AG04450 (cell line): ENCODE data around the gene FANCC. TPM values are rescaled to one million over a fixed set of nuclear protein-coding genes. Genes with fewer than 3 reads are reported as not detected.

ENCODE experiments used
- CTCF ChIA-PET: fragments of 300-600, 350-600 bp; formaldehyde crosslinking; extraction: SDS; loops from one replicate; lab custom pipeline; 2022; ENCODE audit warnings: antibody characterized with exemption, inconsistent platforms; lab: Charles Lee
- POLR2A ChIA-PET: fragments of 350-600 bp; formaldehyde crosslinking; extraction: SDS; loops from one replicate; lab custom pipeline; 2021; ENCODE audit warnings: antibody characterized with exemption, inconsistent platforms; lab: Yijun Ruan, JAX
- DNase-seq: peaks from one replicate; pipeline ENCODE4 v3.0.0-alpha.2; 2011; ENCODE audit warnings: low read depth, low spot score
- H3K27ac ChIP-seq: one replicate; pipeline ENCODE4 v1.5.1; 2012; ENCODE audit warnings: low read depth, low read length, control low read depth
- H3K27me3 ChIP-seq: one replicate; pipeline ENCODE4 v1.6.0; 2012; ENCODE audit warnings: low read length; ENCODE audit not compliant: control insufficient read depth, insufficient read depth
- H3K4me3 ChIP-seq: 2 replicates; pipeline ENCODE4 v1.5.1; 2011; ENCODE audit warnings: mild to moderate bottlenecking, low read depth, low read length, control low read depth
- H3K9me3 ChIP-seq: 2 replicates; pipeline ENCODE4 v1.5.1; 2012; ENCODE audit warnings: low read length; ENCODE audit not compliant: control insufficient read depth, insufficient read depth
- CTCF ChIP-seq: IDR thresholded peaks from 2 replicates; pipeline ENCODE4 v1.5.1; 2011; ENCODE audit warnings: low read depth, low read length, control low read depth, inconsistent platforms
- polyA plus RNA-seq: library from polyadenylated mRNA; depleted of rRNA; stranded (reverse); fragments of >200 nt; gene quantifications from 2 replicates; pipeline ENCODE4 v1.2.3, GENCODE V29; 2011

FANCC gene
- polyA plus RNA-seq, 1 experiment, result 10.8 TPM

- H3K9me3 ChIP-seq, result no peaks in the 10 kb centered on the region
- H3K27me3 ChIP-seq, result no peaks in the 10 kb centered on the region
- H3K4me3 ChIP-seq, result no peak overlapping the region
- no peak for DNase-seq
- no peak overlapping the region for H3K27ac ChIP-seq
- ChIA-PET POLR2A (no interaction called here), CTCF (interaction anchor here (0.6 to 9.0 kb wide), 27 partner anchors 9 to 459 kb away, joined by 3 to 238 read pairs (median 6); no protein-coding TSS in a partner anchor)
- TF ChIP-seq CTCF, result no peak
These were observed 190.8 kb downstream of the FANCC start for GRCh38 chr9:95126739-95127138.

GRCh38 chr9:95125652-95126051 lies 191.9 kb downstream of the FANCC start:
- no peaks in the 10 kb centered on the region for H3K27me3 ChIP-seq
- H3K27ac ChIP-seq, result no peak overlapping the region
- DNase-seq, result no peak
- no peak overlapping the region for H3K4me3 ChIP-seq
- no peaks in the 10 kb centered on the region for H3K9me3 ChIP-seq
- ChIA-PET CTCF (interaction anchor here (0.7 to 9.0 kb wide), 8 partner anchors 8 to 1092 kb away, joined by 3 to 238 read pairs (median 44); no protein-coding TSS in a partner anchor), POLR2A (no interaction called here)
- no peak for TF ChIP-seq CTCF

GRCh38 chr9:95124582-95125367 lies 192.7 kb downstream of the FANCC start:
- no peak overlapping the region for H3K27ac ChIP-seq
- CTCF ChIA-PET, result interaction anchor here (1.5 to 9.0 kb wide), 4 partner anchors 8 to 457 kb away, joined by 3 to 238 read pairs (median 112); no protein-coding TSS in a partner anchor
- POLR2A ChIA-PET, result no interaction called here
- H3K27me3 ChIP-seq, result no peaks in the 10 kb centered on the region
- no peak for DNase-seq
- no peaks in the 10 kb centered on the region for H3K9me3 ChIP-seq
- H3K4me3 ChIP-seq, result no peak overlapping the region
- no peak for TF ChIP-seq CTCF

- no peaks in the 10 kb centered on the region for H3K27me3 ChIP-seq
- no peak overlapping the region for H3K4me3 ChIP-seq
- no peak overlapping the region for H3K27ac ChIP-seq
- CTCF ChIA-PET, result interaction anchor here (2.6 kb wide), 1 partner anchor 10 kb away, joined by 14 read pairs; no protein-coding TSS in a partner anchor
- POLR2A ChIA-PET, result no interaction called here
- TF ChIP-seq CTCF, result no peak
- no peak for DNase-seq
- no peaks in the 10 kb centered on the region for H3K9me3 ChIP-seq
These were observed 196.6 kb downstream of the FANCC start for GRCh38 chr9:95120781-95121370.

- Histone ChIP-seq H3K4me3 (no peak overlapping the region), H3K27me3 (no peaks in the 10 kb centered on the region), H3K9me3 (no peaks in the 10 kb centered on the region), H3K27ac (no peak overlapping the region)
- DNase-seq, result no peak
- ChIA-PET CTCF (interaction anchor here (1.8 to 5.7 kb wide), 3 partner anchors 8 to 449 kb away, joined by 6 to 56 read pairs (median 10); no protein-coding TSS in a partner anchor), POLR2A (no interaction called here)
- no peak for TF ChIP-seq CTCF
These were observed 198.9 kb downstream of the FANCC start for GRCh38 chr9:95118596-95118995.
